Fibroblast of lung (primary cell): ENCODE measurements around the gene HRH1. TPM values are rescaled to one million over a fixed set of nuclear protein-coding genes. Genes with fewer than 3 reads are reported as not detected.

Experiments
- DNase-seq, 2 donors: peaks; one replicate each; pipeline versions ENCODE4 v3.0.0 to v3.0.0-alpha.2; 2010; ENCODE audit warnings: low read depth in 2 of 2
- H2AFZ ChIP-seq: 2 replicates; pipeline ENCODE4 v1.5.1; 2012; ENCODE audit warnings: low read length, control low read depth, inconsistent platforms
- H3K27ac ChIP-seq: 2 replicates; pipeline ENCODE4 v1.5.1; 2011; ENCODE audit warnings: low read length, control low read depth; ENCODE audit not compliant: insufficient read depth
- H3K27me3 ChIP-seq: 2 replicates; pipeline ENCODE4 v1.5.1; 2011; ENCODE audit warnings: mild to moderate bottlenecking, low read length; ENCODE audit not compliant: control insufficient read depth, insufficient read depth
- H3K36me3 ChIP-seq: 2 replicates; pipeline ENCODE4 v1.5.1; 2011; ENCODE audit warnings: low read length; ENCODE audit not compliant: control insufficient read depth, insufficient read depth
- H3K4me1 ChIP-seq: 2 replicates; pipeline ENCODE4 v1.5.1; 2011; ENCODE audit warnings: low read length; ENCODE audit not compliant: control insufficient read depth, insufficient read depth; ENCODE audit errors: extremely low read depth
- H3K4me2 ChIP-seq: 2 replicates; pipeline ENCODE4 v1.5.1; 2011; ENCODE audit warnings: low read length, control low read depth; ENCODE audit not compliant: insufficient read depth; ENCODE audit errors: extremely low read depth
- H3K4me3 ChIP-seq, 4 experiments: fragments of 200-600 bp in 1 of 4; sonication (generic) in 1 of 4; replicated peaks in 1 of 4; 2 replicates each; pipeline ENCODE4 v1.5.1; 2011 to 2016; ENCODE audit warnings: low read length in 4 of 4, low read depth in 3 of 4, mild to moderate bottlenecking in 3 of 4, control low read depth in 2 of 4, inconsistent platforms in 1 of 4, mixed read lengths in 1 of 4; ENCODE audit not compliant: insufficient read depth in 1 of 4; ENCODE audit errors: control extremely low read depth in 1 of 4
- H3K79me2 ChIP-seq: 2 replicates; pipeline ENCODE4 v1.5.1; 2012; ENCODE audit warnings: mild to moderate bottlenecking, low read length, inconsistent platforms; ENCODE audit not compliant: control insufficient read depth, insufficient read depth
- H3K9ac ChIP-seq: 2 replicates; pipeline ENCODE4 v1.5.1; 2011; ENCODE audit warnings: mild to moderate bottlenecking, low read length, control low read depth; ENCODE audit not compliant: insufficient read depth
- H3K9me3 ChIP-seq: 2 replicates; pipeline ENCODE4 v1.5.1; 2012; ENCODE audit warnings: low read depth, low read length; ENCODE audit not compliant: control insufficient read depth, insufficient read depth
- H4K20me1 ChIP-seq: 2 replicates; pipeline ENCODE4 v1.5.1; 2011; ENCODE audit warnings: low read length; ENCODE audit not compliant: control insufficient read depth, insufficient read depth; ENCODE audit errors: extremely low read depth
- CTCF ChIP-seq, 2 donors: IDR thresholded peaks in 1 of 2; conservative IDR thresholded peaks in 1 of 2; 1 replicate in 1 of 2; 2 replicates in 1 of 2; pipeline ENCODE4 v1.5.1; 2011 to 2012; ENCODE audit warnings: low read length in 2 of 2, control low read depth in 1 of 2, inconsistent platforms in 1 of 2, low read depth in 1 of 2, mild to moderate bottlenecking in 1 of 2
- EZH2 ChIP-seq: IDR thresholded peaks from 2 replicates; pipeline ENCODE4 v1.5.1; 2012; ENCODE audit warnings: low read length, control low read depth, mild to moderate bottlenecking; ENCODE audit errors: missing control alignments
- polyA plus RNA-seq, 2 donors: library from polyadenylated mRNA; depleted of rRNA in 1 of 2; stranded (reverse) in 1 of 2; unstranded in 1 of 2; fragments of >200 nt; gene quantifications; 2 replicates each; pipeline ENCODE4 v1.2.1, GENCODE V29; 2011 to 2012; ENCODE audit warnings: missing spikeins in 1 of 2
- total RNA-seq: library from RNA; depleted of rRNA; stranded (reverse); fragments of >200 nt; gene quantifications from 2 replicates; pipeline ENCODE4 v1.2.1, GENCODE V29; 2014

Gene HRH1
- total and polyA plus RNA-seq, 2 donors (not counting 1 experiment from before 2014, with no cell fraction given): 12.6 to 30.6 TPM

- H3K27ac ChIP-seq: no peak overlapping the region
- no peak overlapping the region for H3K4me3 ChIP-seq
- DNase-seq: no peak
- no peak overlapping the region for H3K4me2 ChIP-seq
- no peaks in the 10 kb centered on the region for H4K20me1 ChIP-seq
- H3K9ac ChIP-seq: no peak overlapping the region
- peaks cover 7% of the 10 kb centered on the region for H3K36me3 ChIP-seq
- H3K79me2 ChIP-seq: no peaks in the 10 kb centered on the region
- no peaks in the 10 kb centered on the region for H3K4me1 ChIP-seq
- H3K9me3 ChIP-seq: no peaks in the 10 kb centered on the region
- no peak for TF ChIP-seq EZH2
- no peak for TF ChIP-seq CTCF (conservative IDR thresholded peaks at IDR 0.05 in 1 of 2, IDR thresholded peaks at IDR 0.05 in 1 of 2; ENCODE audit: low read depth in 1 of 2, low read length in 2 of 2)
- H3K27me3 ChIP-seq: no peaks in the 10 kb centered on the region
- no peak overlapping the region for H2AFZ ChIP-seq
These were observed 153.6 kb downstream of the HRH1 start for GRCh38 chr3:11307830-11308432.

GRCh38 chr3:11310258-11310657 lies 156.0 kb downstream of the HRH1 start:
- no peaks in the 10 kb centered on the region for H3K9me3 ChIP-seq
- H3K4me2 ChIP-seq: no peak overlapping the region
- no peaks in the 10 kb centered on the region for H3K79me2 ChIP-seq
- peaks cover 8% of the 10 kb centered on the region for H3K36me3 ChIP-seq
- H3K27me3 ChIP-seq: no peaks in the 10 kb centered on the region
- H3K9ac ChIP-seq: no peak overlapping the region
- no peak for DNase-seq
- no peak overlapping the region for H2AFZ ChIP-seq
- TF ChIP-seq EZH2 (no peak), CTCF (conservative IDR thresholded peaks at IDR 0.05 in 1 of 2, IDR thresholded peaks at IDR 0.05 in 1 of 2; ENCODE audit: low read depth in 1 of 2, low read length in 2 of 2) (no peak)
- H3K4me3 ChIP-seq: no peak overlapping the region
- no peaks in the 10 kb centered on the region for H3K4me1 ChIP-seq
- no peaks in the 10 kb centered on the region for H4K20me1 ChIP-seq
- no peak overlapping the region for H3K27ac ChIP-seq

GRCh38 chr3:11312166-11312565 lies 157.9 kb downstream of the HRH1 start:
- H3K9ac ChIP-seq: no peak overlapping the region
- no peaks in the 10 kb centered on the region for H3K79me2 ChIP-seq
- peaks cover 4% of the 10 kb centered on the region for H3K36me3 ChIP-seq
- H3K9me3 ChIP-seq: no peaks in the 10 kb centered on the region
- no peak overlapping the region for H3K4me2 ChIP-seq
- H2AFZ ChIP-seq: no peak overlapping the region
- no peak overlapping the region for H3K27ac ChIP-seq
- no peaks in the 10 kb centered on the region for H3K27me3 ChIP-seq
- H4K20me1 ChIP-seq: no peaks in the 10 kb centered on the region
- no peak for DNase-seq
- TF ChIP-seq CTCF (conservative IDR thresholded peaks at IDR 0.05 in 1 of 2, IDR thresholded peaks at IDR 0.05 in 1 of 2; ENCODE audit: low read depth in 1 of 2, low read length in 2 of 2) (no peak), EZH2 (no peak)
- no peak overlapping the region for H3K4me3 ChIP-seq
- no peaks in the 10 kb centered on the region for H3K4me1 ChIP-seq

Other genes with a start within 250 kb of the HRH1 start
- not detected in 2 replicates for gene SLC6A1, start 161.7 kb upstream of the HRH1 start, total RNA-seq
- gene SLC6A1, start 161.7 kb upstream of the HRH1 start, polyA plus RNA-seq: not detected in 2 replicates
- 56.5 and 60.9 TPM in 2 replicates for gene ATG7, start 117.9 kb downstream of the HRH1 start, total RNA-seq
- gene ATG7, start 117.9 kb downstream of the HRH1 start, polyA plus RNA-seq: 50.8 and 61.5 TPM in 2 replicates